HEK293 (cell line): Measurements from ENCODE around the gene TRAF3.

Experiments
- CTCF ChIA-PET: fragments of 350-600 bp; formaldehyde crosslinking; extraction: SDS; loops from one replicate; lab custom pipeline; 2021; ENCODE audit warnings: antibody characterized with exemption; lab: Yijun Ruan, JAX
- POLR2A ChIA-PET: fragments of 300-600 bp; formaldehyde crosslinking; extraction: SDS; loops from one replicate; lab custom pipeline; 2020; ENCODE audit warnings: antibody characterized with exemption, inconsistent platforms; lab: Yijun Ruan, JAX
- H3K27ac ChIP-seq: fragments of 200-500 bp; sonication (Bioruptor generic); 2 replicates; pipeline ENCODE4 v1.5.1; 2014; ENCODE audit warnings: low read depth, low read length, control low read depth, inconsistent platforms; ENCODE audit errors: extremely low read depth
- H3K36me3 ChIP-seq, 2 experiments: fragments of 200-500 bp in 1 of 2; sonication (Bioruptor generic) in 1 of 2; 1 replicate in 1 of 2; 2 replicates in 1 of 2; pipeline ENCODE4 v1.5.1; 2014 to 2017; ENCODE audit warnings: inconsistent platforms in 2 of 2, low read length in 2 of 2; ENCODE audit not compliant: control insufficient read depth in 2 of 2, insufficient read depth in 1 of 2
- H3K4me1 ChIP-seq: fragments of 200-500 bp; sonication (Bioruptor generic); 2 replicates; pipeline ENCODE4 v1.5.1; 2014; ENCODE audit warnings: mild to moderate bottlenecking, low read length, inconsistent platforms; ENCODE audit not compliant: control insufficient read depth, insufficient read depth
- H3K4me3 ChIP-seq: 2 replicates; pipeline ENCODE4 v1.5.1; 2011; ENCODE audit warnings: low read depth, mild to moderate bottlenecking, control low read depth, low read length, moderate library complexity
- H3K9me3 ChIP-seq: fragments of 200-500 bp; sonication (Bioruptor generic); 2 replicates; pipeline ENCODE4 v1.5.1; 2014; ENCODE audit warnings: low read depth, low read length, inconsistent platforms; ENCODE audit not compliant: control insufficient read depth, insufficient read depth
- AEBP2 ChIP-seq: fragments of 450-650 bp; formaldehyde crosslinking; IDR thresholded peaks from 2 replicates; pipeline ENCODE4 v1.5.1; 2016; ENCODE audit warnings: missing biosample characterization, missing genetic modification characterization, borderline replicate concordance
- OVOL3 ChIP-seq: fragments of 450-650 bp; formaldehyde crosslinking; IDR thresholded peaks from 2 replicates; pipeline ENCODE4 v1.5.1; 2016; ENCODE audit warnings: missing biosample characterization, missing genetic modification characterization
- PRDM6 ChIP-seq: fragments of 450-650 bp; formaldehyde crosslinking; IDR thresholded peaks from 2 replicates; pipeline ENCODE4 v1.5.1; 2017; ENCODE audit warnings: missing biosample characterization, missing genetic modification characterization
- SP3 ChIP-seq: fragments of 450-650 bp; formaldehyde crosslinking; IDR thresholded peaks from 2 replicates; pipeline ENCODE4 v1.5.1; 2016; ENCODE audit warnings: missing biosample characterization, missing genetic modification characterization
- YY1 ChIP-seq: fragments of 450-650 bp; formaldehyde crosslinking; IDR thresholded peaks from 2 replicates; pipeline ENCODE4 v1.5.1; 2018; ENCODE audit warnings: missing biosample characterization, missing genetic modification characterization
- ZBTB10 ChIP-seq: fragments of 450-650 bp; formaldehyde crosslinking; IDR thresholded peaks from 2 replicates; pipeline ENCODE4 v1.5.1; 2016; ENCODE audit warnings: missing biosample characterization, missing genetic modification characterization
- ZBTB11 ChIP-seq: fragments of 450-650 bp; formaldehyde crosslinking; conservative IDR thresholded peaks from 2 replicates; pipeline ENCODE4 v1.5.1; 2016; ENCODE audit warnings: low read depth, missing biosample characterization, missing genetic modification characterization
- ZBTB20 ChIP-seq: fragments of 450-650 bp; formaldehyde crosslinking; IDR thresholded peaks from 2 replicates; pipeline ENCODE4 v1.5.1; 2016; ENCODE audit warnings: missing biosample characterization, missing genetic modification characterization
- ZNF114 ChIP-seq: fragments of 450-650 bp; formaldehyde crosslinking; IDR thresholded peaks from 2 replicates; pipeline ENCODE4 v1.5.0; 2017; ENCODE audit warnings: missing biosample characterization, missing genetic modification characterization
- ZNF133 ChIP-seq: fragments of 450-650 bp; formaldehyde crosslinking; IDR thresholded peaks from 2 replicates; pipeline ENCODE4 v1.5.1; 2016; ENCODE audit warnings: missing biosample characterization, missing genetic modification characterization
- ZNF157 ChIP-seq: fragments of 450-650 bp; formaldehyde crosslinking; IDR thresholded peaks from 2 replicates; pipeline ENCODE4 v1.5.1; 2016; ENCODE audit warnings: missing biosample characterization, missing genetic modification characterization
- ZNF311 ChIP-seq: fragments of 450-650 bp; formaldehyde crosslinking; IDR thresholded peaks from 2 replicates; pipeline ENCODE4 v1.5.1; 2017; ENCODE audit warnings: missing biosample characterization, missing genetic modification characterization, borderline replicate concordance
- ZNF335 ChIP-seq: fragments of 450-650 bp; formaldehyde crosslinking; conservative IDR thresholded peaks from 2 replicates; pipeline ENCODE4 v1.5.1; 2016; ENCODE audit warnings: missing biosample characterization, missing genetic modification characterization
- ZNF362 ChIP-seq: fragments of 450-650 bp; formaldehyde crosslinking; IDR thresholded peaks from 2 replicates; pipeline ENCODE4 v1.5.1; 2016; ENCODE audit warnings: missing biosample characterization, missing genetic modification characterization
- ZNF544 ChIP-seq: fragments of 450-650 bp; formaldehyde crosslinking; IDR thresholded peaks from 2 replicates; pipeline ENCODE4 v1.5.0; 2017; ENCODE audit warnings: missing biosample characterization, missing genetic modification characterization
- ZNF558 ChIP-seq: fragments of 450-650 bp; formaldehyde crosslinking; IDR thresholded peaks from 2 replicates; pipeline ENCODE4 v1.5.1; 2016; ENCODE audit warnings: missing biosample characterization, missing genetic modification characterization
- ZNF645 ChIP-seq: fragments of 450-650 bp; formaldehyde crosslinking; IDR thresholded peaks from 2 replicates; pipeline ENCODE4; 2016; ENCODE audit warnings: missing biosample characterization, missing genetic modification characterization
- ZNF692 ChIP-seq: fragments of 450-650 bp; formaldehyde crosslinking; IDR thresholded peaks from 2 replicates; pipeline ENCODE4 v1.5.1; 2016; ENCODE audit warnings: missing biosample characterization, missing genetic modification characterization
- ZNF747 ChIP-seq: fragments of 450-650 bp; formaldehyde crosslinking; IDR thresholded peaks from 2 replicates; pipeline ENCODE4 v1.5.1; 2016; ENCODE audit warnings: missing biosample characterization, missing genetic modification characterization
- ZNF768 ChIP-seq: fragments of 450-650 bp; formaldehyde crosslinking; IDR thresholded peaks from 2 replicates; pipeline ENCODE4 v1.5.1; 2018; ENCODE audit warnings: missing biosample characterization, mild to moderate bottlenecking, missing genetic modification characterization

The TRAF3 gene

GRCh38 chr14:102754370-102755262 lies 22.6 kb upstream of the TRAF3 start:
- Histone ChIP-seq H3K4me3 (no peak overlapping the region), H3K36me3 (no peaks in the 10 kb centered on the region), H3K9me3 (no peaks in the 10 kb centered on the region), H3K27ac (no peak overlapping the region), H3K4me1 (no peaks in the 10 kb centered on the region)
- CTCF ChIA-PET: no interaction called here
- POLR2A ChIA-PET: no interaction called here
- TF ChIP-seq ZNF311 (tag by site-specific recombination) (no peak), ZBTB10 (no peak), ZNF133 (tag by site-specific recombination) (no peak), ZNF157 (tag by site-specific recombination) (no peak), AEBP2 (tag by site-specific recombination) (no peak), SP3 (tag by site-specific recombination) (no peak), OVOL3 (tag by site-specific recombination) (no peak), ZNF692 (tag by site-specific recombination) (no peak), ZBTB20 (tag by site-specific recombination) (no peak), ZNF558 (tag by site-specific recombination) (no peak)

- CTCF ChIA-PET: no interaction called here
- no peaks in the 10 kb centered on the region for H3K36me3 ChIP-seq
- H3K27ac ChIP-seq: no peak overlapping the region
- no peak for TF ChIP-seq ZNF335 (tag by site-specific recombination)
- no peak for TF ChIP-seq YY1 (tag by site-specific recombination)
- TF ChIP-seq ZNF645: no peak
- TF ChIP-seq ZNF114 (tag by site-specific recombination): no peak
- TF ChIP-seq PRDM6 (tag by site-specific recombination): no peak
- TF ChIP-seq ZNF362 (tag by site-specific recombination): no peak
- no peak for TF ChIP-seq ZNF768 (tag by site-specific recombination)
- TF ChIP-seq ZNF747 (tag by site-specific recombination): no peak
- no peak for TF ChIP-seq ZBTB11
- no peak for TF ChIP-seq ZNF544 (tag by site-specific recombination)
- TF ChIP-seq, all 188 proteins: peak for 0
- Histone ChIP-seq H3K9me3 (no peaks in the 10 kb centered on the region), H3K4me3 (no peak overlapping the region), H3K4me1 (no peaks in the 10 kb centered on the region)
- POLR2A ChIA-PET: no interaction called here
Measured at GRCh38 chr14:102757646-102758045, 19.6 kb upstream of the TRAF3 start.
